Ramos (cell line): ENCODE measurements around the gene SOX1.

Experiments used
- in situ Hi-C: fragments of 300-500 bp; cut with MboI; formaldehyde crosslinking; loops from one replicate; pipeline ENCODE4 v1.14.3; 2022; ENCODE audit warnings: low sequenced_read_pairs; ENCODE audit not compliant: unreplicated experiment

SOX1 gene

DNA sequence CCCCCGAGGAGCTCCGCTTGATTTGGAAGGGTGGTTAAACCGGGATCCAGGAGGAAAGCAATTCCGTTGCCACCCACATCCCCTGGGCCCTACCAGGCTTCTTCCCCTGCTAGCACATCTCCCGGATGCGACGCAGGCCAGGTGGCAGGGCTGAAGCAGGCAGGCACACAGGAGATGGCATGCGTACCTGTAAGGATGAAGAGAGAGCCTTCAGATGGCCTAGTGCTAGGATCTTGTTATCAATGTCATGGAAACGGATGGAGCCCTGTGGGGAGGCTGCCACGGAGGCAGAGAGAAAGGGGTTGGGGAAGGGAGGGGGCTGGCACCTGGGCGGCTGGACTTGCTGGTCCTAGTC lies 8.5 kb upstream of the SOX1 start:
- in situ Hi-C loops = no loop called here

DNA sequence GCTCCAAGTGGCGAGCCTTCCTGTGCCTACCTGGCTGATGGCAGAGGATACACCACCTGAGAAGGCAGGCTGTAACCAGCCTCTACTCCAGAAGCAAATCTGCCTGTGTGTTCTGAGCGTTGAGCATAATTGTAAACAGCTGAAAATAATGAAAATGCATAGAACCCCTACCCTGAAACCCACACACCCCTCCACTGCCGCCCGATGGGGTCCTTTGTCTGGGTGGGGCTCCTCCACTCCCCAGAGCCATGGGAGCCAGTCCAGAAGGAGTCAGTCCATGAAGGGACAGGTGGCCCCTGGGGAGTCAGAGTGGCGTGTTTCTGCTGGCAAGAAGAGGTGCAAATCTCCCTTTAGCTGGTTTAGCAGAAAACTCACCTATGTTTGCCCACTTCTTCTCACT lies 8.0 kb upstream of the SOX1 start:
- in situ Hi-C loops = no loop called here

DNA sequence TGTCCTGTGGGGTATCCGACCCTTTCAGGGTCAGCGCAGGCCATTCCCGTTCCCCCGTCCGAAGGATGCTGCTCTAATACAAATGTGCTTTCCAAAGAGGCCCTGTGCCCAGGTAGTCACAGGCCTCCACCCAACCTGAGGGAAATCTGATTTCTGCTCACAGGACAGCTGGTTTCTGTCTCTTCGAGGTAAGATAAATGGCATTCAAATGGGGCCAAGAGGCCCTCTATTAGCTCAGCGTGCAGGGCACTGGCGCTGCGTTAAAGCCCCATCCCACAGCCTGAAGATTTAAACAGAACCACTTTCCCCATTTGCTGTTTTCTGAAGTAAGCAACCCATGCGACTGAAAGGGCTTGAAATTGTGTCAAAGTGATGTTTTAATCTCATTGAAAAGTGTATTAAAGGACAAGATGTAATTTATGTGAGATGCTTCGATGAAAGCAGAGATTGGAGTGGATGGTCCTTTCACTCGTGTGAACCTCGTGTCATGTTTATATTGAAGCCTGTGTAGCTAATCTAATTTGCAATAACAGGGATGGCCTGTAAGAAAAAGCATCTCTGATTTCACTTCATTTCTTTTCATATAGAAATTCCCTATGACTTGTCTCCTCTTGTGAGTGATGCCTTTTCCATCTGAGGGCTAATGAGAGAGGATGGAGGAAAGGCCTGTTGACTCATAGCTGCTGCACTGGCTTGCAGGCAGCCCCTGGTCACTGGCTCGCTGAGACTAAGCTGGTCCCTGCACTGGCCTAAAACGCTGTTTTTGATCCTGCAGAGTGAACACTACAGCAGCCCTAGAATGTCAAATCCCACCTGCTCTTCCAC lies 7.3 kb upstream of the SOX1 start:
- in situ Hi-C loops = no loop called here

DNA sequence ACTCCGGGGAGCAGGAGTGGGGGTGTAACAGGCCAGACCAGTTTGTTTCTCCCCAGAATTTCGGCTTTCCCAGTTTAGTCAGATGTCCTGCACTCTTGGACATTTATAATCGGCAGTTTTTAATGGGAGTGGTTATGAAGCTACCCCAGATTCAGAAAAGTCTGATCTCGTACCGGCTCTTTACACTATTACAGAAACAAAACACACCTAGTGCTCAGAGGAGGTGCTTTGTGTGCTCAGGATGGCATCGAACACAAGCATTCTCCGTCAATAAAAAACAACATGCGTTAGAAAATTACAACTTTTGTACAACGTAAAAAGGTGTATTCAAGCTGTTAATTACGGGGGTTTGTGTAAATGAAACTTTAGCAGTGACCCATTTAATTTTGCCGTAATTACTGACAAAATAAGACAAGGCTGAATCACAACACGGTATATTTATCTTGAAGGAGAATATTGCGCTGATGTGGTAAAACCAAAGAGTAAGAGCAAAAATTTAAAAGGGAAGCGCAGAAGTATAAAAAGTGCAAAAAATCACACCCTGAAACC lies 6.6 kb upstream of the SOX1 start:
- in situ Hi-C loops = no loop called here

DNA sequence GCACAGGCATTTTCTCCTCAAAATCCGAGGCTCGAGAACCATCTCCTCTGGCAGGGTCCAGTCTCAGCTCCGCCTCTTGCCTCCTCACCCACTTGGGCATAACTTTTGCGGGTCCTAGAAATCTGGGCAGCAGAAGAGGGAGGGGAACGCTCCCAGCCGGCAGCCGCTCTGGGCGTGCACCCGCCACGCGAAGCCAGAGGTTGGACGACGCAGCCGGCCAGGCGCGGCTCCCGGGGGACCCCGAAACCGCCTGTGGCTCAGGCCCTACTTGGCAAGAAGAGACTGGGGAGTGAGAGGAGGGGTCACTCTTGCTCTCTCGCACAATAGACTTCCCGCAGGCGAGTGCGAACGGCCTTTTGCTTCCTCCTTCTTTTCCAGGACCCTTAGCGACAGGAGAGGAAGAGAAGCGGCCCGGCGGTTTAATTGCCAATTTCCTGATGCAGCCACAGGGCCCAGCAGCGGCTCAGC lies 6.0 kb upstream of the SOX1 start:
- in situ Hi-C loops = no loop called here

DNA sequence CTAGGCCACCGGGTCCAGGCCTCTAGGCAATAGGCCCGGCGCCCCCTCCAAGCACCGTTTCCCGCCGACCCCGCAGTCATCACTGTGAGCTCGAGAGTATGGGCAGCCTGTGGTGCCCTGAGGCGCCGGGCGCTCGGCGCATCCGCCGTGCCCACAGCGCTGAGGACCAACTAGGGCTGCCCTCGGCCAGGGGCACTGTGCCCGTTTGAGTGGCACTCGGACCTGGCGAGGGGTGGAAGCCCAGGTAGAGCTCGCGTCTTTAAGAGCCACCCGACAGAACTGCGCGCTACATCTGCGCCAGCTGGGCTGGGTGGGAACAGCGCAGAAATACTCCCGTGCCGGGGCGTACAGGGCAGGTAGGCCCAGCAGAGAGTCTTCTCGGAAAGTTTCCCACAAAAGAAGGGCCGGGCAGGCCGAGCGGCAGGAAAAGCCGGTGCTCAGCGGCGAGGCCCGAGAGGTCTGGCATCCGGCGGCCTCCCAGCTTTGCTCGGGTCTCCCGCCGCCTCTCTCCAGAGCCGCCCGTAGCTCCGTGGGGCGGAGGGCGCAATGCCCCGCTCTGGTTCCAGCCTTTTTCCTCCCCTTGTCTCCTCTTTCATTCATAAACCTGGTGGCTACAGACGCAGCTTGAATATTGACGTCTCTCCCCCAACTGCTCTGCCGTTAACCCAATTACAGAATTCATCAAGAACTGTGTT lies 5.4 kb upstream of the SOX1 start:
- in situ Hi-C loops = no loop called here

DNA sequence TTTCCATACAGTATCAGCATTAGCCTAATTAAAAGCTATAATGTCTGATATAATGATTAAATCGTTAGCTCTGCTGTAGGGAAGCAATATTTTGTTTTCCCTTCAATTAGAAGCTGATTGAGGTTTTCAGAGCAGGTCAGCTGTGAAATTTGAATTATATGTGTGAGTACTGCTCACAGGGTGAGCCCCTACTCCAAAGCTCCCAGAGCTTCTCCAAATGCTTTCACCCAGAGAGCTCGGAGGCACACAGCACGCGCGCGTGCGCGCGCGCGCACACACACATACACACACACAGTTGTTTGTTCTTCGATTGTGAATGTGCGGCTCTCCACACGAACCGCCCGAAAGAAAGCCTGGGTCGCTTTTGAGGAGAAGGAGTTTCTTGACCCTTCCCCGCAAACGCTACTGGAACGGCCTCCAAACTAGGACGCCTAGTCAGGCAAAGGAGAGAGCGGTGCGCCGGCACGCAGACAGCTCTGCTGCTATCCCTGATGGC lies 4.8 kb upstream of the SOX1 start:
- in situ Hi-C loops = no loop called here

DNA sequence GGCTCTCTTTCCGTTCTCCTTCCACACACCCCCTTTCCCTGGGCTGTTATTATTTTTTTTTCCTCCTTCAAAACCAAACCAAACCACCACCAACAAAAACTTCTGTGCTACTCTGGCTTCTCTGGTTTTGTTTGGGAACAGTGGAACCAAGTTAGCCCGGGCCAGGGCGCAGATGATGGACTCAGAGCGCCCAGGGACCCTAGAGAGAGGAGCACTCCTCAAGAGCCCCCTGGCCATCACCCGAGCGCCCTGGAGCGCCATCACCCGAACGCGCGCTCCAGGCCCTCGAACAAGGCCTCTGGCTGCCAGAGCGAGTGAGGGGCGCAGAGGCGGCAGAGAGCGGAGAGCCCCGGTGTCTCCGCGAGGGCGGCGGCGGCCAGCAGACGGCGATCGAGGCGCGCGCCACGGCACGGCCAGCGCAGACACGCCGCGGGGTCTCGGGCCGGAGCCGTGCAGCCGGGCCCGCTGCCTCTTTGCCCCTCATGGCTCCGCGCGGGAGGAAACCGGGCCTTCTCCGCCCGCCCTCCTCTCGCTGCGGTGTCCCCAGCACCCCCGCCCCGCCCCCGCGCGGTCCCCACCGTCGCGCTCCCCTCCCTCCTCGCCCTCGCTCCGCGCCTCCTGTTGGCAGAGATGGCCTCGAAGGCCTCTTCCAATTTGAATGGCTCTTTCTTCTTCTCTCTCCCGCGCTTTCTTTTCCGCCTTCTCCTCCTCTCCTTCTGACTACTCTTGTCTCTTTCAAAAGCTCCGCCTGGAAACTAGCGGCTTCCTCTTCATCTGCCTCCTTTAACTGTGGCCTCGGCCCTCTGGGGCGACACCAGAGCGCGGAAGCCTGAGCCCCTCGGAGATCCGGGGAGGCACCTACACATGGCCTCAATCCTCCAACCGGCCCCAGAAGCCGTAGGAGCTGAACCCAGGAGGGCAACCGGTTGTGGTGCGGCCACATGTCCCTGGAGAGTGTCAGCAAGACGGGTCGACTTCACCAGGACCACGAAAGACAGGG lies 4.1 kb upstream of the SOX1 start:
- in situ Hi-C loops = no loop called here

DNA sequence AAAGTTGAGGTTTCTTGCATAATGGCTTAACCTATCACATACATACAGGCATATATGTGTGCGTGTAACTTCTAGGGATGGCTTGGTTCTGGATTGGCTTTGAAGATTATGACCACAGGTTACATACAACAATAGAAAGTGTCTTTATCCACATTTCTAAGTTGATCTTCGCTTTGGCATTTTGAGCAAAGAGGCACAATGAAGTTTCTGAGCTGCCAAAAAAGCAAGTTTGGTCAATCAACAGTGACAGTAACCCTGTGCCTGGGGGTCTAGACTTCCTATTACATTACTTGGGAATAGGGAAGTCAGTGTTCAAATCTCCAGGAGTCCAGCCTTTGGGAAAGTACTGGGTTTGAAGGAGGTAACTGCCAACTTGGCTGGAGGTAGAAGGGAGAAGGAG lies 3.1 kb upstream of the SOX1 start:
- in situ Hi-C loops = no loop called here

DNA sequence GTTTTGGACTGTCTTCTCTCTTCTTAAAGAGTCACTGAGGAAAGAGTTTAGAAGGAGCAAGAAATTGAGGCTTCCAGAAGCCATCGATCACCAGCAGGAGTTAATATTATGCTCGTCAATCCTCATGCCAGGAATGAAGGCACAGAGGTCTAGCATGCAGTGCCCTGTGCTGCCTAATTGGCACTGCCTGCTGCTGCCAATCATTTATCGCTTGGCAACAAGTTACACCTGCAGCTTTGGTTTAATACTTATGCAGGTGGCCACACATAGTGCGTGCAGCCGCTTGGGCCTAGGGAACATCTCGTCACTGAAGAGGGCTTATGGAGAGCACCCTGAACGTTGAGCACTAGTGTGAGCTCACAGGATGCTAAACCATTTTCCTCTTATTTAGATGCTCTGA lies 2.7 kb upstream of the SOX1 start:
- in situ Hi-C loops = no loop called here

DNA sequence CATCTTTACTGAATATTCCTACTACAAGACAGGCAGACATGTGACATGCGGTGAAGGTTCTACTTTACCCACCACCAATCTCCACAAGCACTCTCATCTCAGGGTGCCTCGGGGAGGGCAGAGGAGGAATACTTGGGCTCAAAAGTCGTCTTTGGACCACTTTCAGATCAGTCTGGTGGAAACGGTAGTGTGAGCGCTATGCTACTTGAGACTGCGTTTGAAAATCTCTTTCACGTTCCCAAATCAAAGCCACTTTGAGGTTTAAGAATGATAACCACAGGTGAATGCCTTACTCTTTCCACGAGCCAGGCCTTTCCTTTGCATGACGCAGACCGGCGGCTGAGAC lies 1.5 kb upstream of the SOX1 start:
- in situ Hi-C loops = no loop called here

DNA sequence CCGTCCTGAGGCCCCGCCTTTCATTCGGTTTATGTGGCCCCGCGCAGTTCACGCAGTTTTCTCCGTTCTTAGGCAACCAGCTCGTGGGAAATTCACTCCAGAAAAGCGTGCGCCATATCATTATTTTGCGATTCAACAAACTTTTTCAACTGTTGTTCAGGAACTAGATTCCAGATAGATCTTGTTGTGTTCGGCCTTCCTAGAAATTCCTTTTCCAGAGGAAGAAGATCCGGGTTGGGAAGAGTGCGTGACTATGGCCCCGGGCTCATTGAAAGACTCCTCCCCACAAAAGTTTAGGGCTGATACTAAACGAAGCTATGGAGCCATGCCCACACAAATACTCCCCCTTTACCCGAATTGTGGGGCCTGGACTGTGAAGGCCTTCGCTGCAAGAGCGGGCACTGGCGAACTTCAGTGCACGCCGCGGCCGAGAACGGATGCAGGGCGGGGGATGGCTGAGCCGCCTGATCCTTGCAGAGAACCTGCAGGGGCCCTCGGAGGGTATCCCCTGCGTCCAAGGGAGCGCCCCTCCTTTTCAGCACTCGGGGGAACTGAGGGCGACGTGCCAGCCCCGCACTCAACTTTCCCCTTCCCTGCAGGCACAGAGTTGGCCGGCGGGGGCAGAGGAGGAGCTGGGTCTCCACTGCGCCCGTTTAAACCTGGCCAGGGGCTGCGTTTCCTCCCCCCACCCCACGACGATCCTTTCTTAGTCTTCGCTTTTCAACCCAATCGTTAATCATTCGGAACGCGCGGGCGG lies 904 bp upstream of the SOX1 start:
- in situ Hi-C loops = no loop called here

DNA sequence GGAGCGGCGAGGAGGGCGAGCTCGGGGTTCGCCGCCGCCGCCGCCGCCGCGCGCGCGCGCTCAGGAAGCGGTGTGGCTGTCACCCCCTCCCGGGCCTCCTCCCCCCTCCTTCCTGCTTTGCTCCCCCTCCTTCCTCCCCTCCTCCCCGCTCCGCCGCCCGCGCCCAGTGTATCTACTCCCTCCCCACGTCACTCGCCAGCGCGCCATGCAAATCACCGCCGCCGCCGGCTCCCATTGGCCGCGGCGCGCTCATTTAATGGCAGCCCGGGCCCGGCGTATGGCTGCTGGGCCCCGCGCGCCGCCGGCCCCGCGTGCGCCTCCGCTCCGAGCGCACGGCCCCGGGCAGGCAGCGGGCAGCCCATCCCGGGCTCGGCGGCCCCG lies 335 bp upstream of the SOX1 start:
- in situ Hi-C loops = no loop called here

DNA sequence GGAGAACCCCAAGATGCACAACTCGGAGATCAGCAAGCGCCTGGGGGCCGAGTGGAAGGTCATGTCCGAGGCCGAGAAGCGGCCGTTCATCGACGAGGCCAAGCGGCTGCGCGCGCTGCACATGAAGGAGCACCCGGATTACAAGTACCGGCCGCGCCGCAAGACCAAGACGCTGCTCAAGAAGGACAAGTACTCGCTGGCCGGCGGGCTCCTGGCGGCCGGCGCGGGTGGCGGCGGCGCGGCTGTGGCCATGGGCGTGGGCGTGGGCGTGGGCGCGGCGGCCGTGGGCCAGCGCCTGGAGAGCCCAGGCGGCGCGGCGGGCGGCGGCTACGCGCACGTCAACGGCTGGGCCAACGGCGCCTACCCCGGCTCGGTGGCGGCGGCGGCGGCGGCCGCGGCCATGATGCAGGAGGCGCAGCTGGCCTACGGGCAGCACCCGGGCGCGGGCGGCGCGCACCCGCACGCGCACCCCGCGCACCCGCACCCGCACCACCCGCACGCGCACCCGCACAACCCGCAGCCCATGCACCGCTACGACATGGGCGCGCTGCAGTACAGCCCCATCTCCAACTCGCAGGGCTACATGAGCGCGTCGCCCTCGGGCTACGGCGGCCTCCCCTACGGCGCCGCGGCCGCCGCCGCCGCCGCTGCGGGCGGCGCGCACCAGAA lies 1.1 kb downstream of the SOX1 start:
- in situ Hi-C loops = no loop called here

DNA sequence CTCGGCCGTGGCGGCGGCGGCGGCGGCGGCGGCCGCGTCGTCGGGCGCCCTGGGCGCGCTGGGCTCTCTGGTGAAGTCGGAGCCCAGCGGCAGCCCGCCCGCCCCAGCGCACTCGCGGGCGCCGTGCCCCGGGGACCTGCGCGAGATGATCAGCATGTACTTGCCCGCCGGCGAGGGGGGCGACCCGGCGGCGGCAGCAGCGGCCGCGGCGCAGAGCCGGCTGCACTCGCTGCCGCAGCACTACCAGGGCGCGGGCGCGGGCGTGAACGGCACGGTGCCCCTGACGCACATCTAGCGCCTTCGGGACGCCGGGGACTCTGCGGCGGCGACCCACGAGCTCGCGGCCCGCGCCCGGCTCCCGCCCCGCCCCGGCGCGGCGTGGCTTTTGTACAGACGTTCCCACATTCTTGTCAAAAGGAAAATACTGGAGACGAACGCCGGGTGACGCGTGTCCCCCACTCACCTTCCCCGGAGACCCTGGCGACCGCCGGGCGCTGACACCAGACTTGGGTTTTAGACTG lies 1.7 kb downstream of the SOX1 start:
- in situ Hi-C loops = no loop called here

DNA sequence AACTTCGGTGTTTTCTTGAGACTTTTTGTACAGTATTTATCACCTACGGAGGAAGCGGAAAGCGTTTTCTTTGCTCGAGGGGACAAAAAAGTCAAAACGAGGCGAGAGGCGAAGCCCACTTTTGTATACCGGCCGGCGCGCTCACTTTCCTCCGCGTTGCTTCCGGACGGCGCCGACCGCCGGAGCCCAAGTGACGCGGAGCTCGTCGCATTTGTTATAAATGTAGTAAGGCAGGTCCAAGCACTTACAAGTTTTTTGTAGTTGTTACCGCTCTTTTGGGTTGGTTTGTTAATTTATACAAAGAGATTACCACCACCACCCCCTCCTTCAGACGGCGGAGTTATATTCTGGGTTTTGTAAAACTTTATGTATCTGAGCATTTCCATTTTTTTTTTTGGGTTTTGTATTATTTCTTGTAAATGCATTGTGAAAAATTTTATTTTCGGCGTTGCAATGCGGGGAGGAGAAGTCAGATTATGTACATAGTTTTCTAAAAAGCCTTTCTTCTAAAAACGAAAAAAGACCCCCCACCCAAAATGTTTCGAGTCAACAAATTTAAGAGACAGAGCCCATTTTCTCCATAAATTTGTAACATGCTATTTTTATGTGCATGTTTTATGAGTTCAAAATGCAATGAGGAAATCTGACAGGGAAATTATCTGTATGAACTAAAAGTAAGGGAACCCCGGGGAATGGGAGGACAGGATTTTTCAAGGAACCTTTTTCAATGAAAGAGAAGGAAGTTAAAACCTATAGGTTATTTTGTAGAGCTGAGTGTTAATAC lies 2.3 kb downstream of the SOX1 start:
- in situ Hi-C loops = no loop called here

DNA sequence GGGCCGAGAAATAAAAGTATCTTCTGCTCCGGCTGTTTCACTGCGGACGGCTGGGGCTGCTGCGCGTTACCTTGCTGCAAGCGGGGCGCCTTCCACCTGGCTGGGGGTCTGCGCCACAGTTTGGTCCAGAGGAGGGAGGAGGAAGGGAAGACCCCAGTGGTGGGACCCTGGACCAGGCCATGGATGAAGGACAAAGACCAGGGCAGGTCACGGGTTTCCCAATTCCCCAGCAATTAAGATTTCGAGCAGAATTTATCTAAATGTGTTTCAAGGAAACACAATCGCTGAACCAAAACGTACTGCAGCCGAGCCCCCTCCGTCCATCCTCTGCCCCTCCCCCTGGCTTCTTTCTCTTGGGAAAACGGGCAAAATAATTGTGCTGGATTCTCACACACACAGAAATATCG lies 2.9 kb downstream of the SOX1 start:
- in situ Hi-C loops = no loop called here

DNA sequence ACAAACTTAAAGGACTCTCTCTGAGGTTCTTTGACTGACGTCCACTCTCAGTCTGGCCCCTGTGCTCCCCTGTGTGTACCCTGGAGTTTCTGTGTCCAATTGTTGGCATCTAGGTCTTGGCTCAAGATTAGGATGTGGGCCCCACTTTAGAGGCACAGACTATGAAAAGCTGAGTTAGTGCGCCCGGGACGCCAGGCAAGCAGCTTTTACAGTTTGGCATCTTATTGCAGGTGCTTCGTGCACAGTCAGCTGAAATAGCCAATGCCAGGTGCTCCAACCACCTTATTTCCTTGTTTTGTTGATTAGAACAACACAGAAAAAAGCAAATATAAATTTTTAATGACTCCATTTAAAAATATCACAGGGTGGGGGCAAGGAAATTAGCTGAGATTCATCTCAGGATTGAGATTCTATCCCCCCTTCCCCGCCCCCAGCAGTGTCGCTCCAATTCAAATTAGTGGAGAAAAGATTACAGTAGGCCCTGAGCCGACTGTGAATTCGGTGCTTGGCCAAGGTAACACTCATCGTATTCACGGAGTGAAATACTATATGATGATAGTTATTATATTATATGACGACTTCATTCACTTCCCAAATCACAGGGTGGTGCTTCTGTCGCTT lies 4.3 kb downstream of the SOX1 start:
- in situ Hi-C loops = no loop called here
